Measurements from ENCODE around the gene SRD5A2.

The SRD5A2 gene

GRCh38 chr2:31580321-31581117, at the start of gene SRD5A2:
SRD5A2 (minus strand) TSS chr2:31580938; CDS start chr2:31580900, 38 bp downstream.
- Histone ChIP-seq H3K27me3 (ENCODE audit: control insufficient read depth, insufficient read depth, low read length) (no peaks in the 10 kb centered on the region), H3K36me3 (ENCODE audit: control insufficient read depth, insufficient read depth, low read length) (no peaks in the 10 kb centered on the region), H3K27ac (ENCODE audit: low read depth, low read length) (no peak within 1 kb of the TSS), H3K9ac (ENCODE audit: low read length) (no peak within 1 kb of the TSS), H3K4me3 (ENCODE audit: low read length) (no peak within 1 kb of the TSS), H3K4me1 (ENCODE audit: control insufficient read depth, insufficient read depth, low read length) (no peaks in the 10 kb centered on the region)

GRCh38 chr2:31606509-31606908, 25.8 kb upstream of the SRD5A2 start:
- Histone ChIP-seq H3K4me1 (ENCODE audit: control insufficient read depth, insufficient read depth, low read length) (no peaks in the 10 kb centered on the region), H3K36me3 (ENCODE audit: control insufficient read depth, insufficient read depth, low read length) (no peaks in the 10 kb centered on the region), H3K27ac (ENCODE audit: low read depth, low read length) (no peak overlapping the region), H3K27me3 (ENCODE audit: control insufficient read depth, insufficient read depth, low read length) (no peaks in the 10 kb centered on the region), H3K9ac (ENCODE audit: low read length) (no peak overlapping the region), H3K4me3 (ENCODE audit: low read length) (no peak overlapping the region)

DNA sequence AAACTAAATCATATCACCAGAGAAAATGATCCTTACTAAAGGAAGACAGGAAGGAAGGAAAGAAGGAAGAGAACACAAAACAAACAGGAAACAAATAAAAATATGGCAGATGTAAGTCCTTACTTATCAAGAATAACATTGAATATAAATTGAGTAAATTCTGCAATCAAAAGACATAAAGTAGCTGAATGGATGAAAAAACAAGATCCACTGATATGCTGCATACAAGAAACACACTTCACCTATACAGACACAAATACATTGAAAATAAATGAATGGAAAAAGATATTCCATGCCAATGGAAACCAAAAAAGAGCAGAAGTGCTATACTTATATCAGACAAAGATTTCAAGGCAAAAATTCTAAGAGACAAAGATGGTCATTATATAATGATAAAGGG, 18.0 kb upstream of the SRD5A2 start:
- no peaks in the 10 kb centered on the region for H3K4me1 ChIP-seq (ENCODE audit: control insufficient read depth, insufficient read depth, low read length)
- H3K27ac ChIP-seq (ENCODE audit: low read depth, low read length) = no peak overlapping the region
- no peaks in the 10 kb centered on the region for H3K36me3 ChIP-seq (ENCODE audit: control insufficient read depth, insufficient read depth, low read length)
- H3K9ac ChIP-seq (ENCODE audit: low read length) = no peak overlapping the region
- no peaks in the 10 kb centered on the region for H3K27me3 ChIP-seq (ENCODE audit: control insufficient read depth, insufficient read depth, low read length)
- no peak overlapping the region for H3K4me3 ChIP-seq (ENCODE audit: low read length)

- Histone ChIP-seq H3K9ac (ENCODE audit: low read length) (no peak overlapping the region), H3K27me3 (ENCODE audit: control insufficient read depth, insufficient read depth, low read length) (no peaks in the 10 kb centered on the region), H3K4me1 (ENCODE audit: control insufficient read depth, insufficient read depth, low read length) (no peaks in the 10 kb centered on the region), H3K4me3 (ENCODE audit: low read length) (no peak overlapping the region), H3K36me3 (ENCODE audit: control insufficient read depth, insufficient read depth, low read length) (no peaks in the 10 kb centered on the region), H3K27ac (ENCODE audit: low read depth, low read length) (no peak overlapping the region)
Observed at GRCh38 chr2:31586230-31586629, 5.5 kb upstream of the SRD5A2 start.

GRCh38 chr2:31581124-31581795, 522 bp upstream of the SRD5A2 start:
- no peak overlapping the region for H3K9ac ChIP-seq (ENCODE audit: low read length)
- H3K27ac ChIP-seq (ENCODE audit: low read depth, low read length) = no peak overlapping the region
- no peaks in the 10 kb centered on the region for H3K4me1 ChIP-seq (ENCODE audit: control insufficient read depth, insufficient read depth, low read length)
- no peak overlapping the region for H3K4me3 ChIP-seq (ENCODE audit: low read length)
- no peaks in the 10 kb centered on the region for H3K36me3 ChIP-seq (ENCODE audit: control insufficient read depth, insufficient read depth, low read length)
- no peaks in the 10 kb centered on the region for H3K27me3 ChIP-seq (ENCODE audit: control insufficient read depth, insufficient read depth, low read length)

GRCh38 chr2:31579996-31580320, 780 bp downstream of the SRD5A2 start:
- no peaks in the 10 kb centered on the region for H3K4me1 ChIP-seq (ENCODE audit: control insufficient read depth, insufficient read depth, low read length)
- no peak overlapping the region for H3K4me3 ChIP-seq (ENCODE audit: low read length)
- no peaks in the 10 kb centered on the region for H3K27me3 ChIP-seq (ENCODE audit: control insufficient read depth, insufficient read depth, low read length)

DNA sequence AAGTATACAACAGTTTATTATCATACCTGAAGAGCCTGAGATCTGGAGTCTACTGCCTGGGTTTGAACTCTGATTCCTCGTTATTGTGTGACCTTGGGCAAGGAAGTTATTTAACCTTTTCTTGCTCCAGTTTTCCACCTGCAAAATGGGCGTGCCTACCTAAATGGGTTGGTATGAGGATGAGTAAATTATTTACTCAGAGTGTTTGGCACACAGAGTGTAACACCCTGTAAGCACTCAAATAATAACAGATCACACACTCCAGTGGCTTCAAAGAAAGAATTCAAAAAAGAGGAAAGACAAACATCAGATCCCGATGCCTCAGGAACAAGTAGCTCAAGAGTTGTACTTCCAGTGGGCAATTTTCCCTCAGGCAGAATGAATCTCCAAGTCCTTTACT, 2.4 kb downstream of the SRD5A2 start:
- Histone ChIP-seq H3K4me3 (ENCODE audit: low read length) (no peak overlapping the region), H3K27ac (ENCODE audit: low read depth, low read length) (no peak overlapping the region), H3K36me3 (ENCODE audit: control insufficient read depth, insufficient read depth, low read length) (no peaks in the 10 kb centered on the region), H3K9ac (ENCODE audit: low read length) (no peak overlapping the region), H3K4me1 (ENCODE audit: control insufficient read depth, insufficient read depth, low read length) (no peaks in the 10 kb centered on the region), H3K27me3 (ENCODE audit: control insufficient read depth, insufficient read depth, low read length) (no peaks in the 10 kb centered on the region)

More at GRCh38 chr2:31579996-31580320, 780 bp downstream of the SRD5A2 start:
- no peaks in the 10 kb centered on the region for H3K36me3 ChIP-seq (ENCODE audit: control insufficient read depth, insufficient read depth, low read length)
- H3K27ac ChIP-seq (ENCODE audit: low read depth, low read length) = no peak overlapping the region
- no peak overlapping the region for H3K9ac ChIP-seq (ENCODE audit: low read length)

- Histone ChIP-seq H3K27ac (ENCODE audit: low read depth, low read length) (no peak overlapping the region), H3K36me3 (ENCODE audit: control insufficient read depth, insufficient read depth, low read length) (no peaks in the 10 kb centered on the region), H3K4me3 (ENCODE audit: low read length) (no peak overlapping the region), H3K4me1 (ENCODE audit: control insufficient read depth, insufficient read depth, low read length) (no peaks in the 10 kb centered on the region), H3K9ac (ENCODE audit: low read length) (no peak overlapping the region), H3K27me3 (ENCODE audit: control insufficient read depth, insufficient read depth, low read length) (no peaks in the 10 kb centered on the region)
Observed at GRCh38 chr2:31577143-31577542, 3.6 kb downstream of the SRD5A2 start.

DNA sequence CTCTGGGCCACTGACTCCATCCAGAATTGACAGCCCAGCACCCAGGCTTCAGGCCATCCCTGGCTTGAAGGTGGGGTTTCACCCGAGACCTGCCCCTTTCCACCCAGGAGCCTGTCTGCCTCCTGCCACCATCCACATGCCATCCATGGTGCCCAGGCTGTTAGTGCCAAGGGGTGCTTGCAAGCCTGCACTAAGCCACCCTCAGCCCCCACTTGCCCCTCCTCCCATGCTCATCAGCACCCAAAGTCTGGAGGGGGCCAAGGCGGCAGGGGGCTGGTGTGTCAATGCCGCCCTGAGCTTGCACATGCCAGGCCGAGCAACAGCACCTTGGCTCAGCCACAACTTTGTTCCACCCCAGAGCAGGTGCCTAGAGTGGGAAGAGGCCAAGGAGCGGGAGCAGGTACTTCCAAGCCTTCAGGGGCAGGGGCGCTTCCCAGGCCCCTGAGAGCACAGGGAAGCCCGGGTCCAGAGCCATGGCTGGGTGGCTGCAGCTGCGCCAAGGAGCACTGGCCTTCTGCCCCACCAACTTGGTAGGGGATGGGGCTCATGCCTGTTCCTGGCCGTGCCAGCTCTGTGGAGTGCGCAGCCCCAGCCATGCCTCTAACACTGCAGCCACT, 12.0 kb downstream of the SRD5A2 start:
- Histone ChIP-seq H3K27ac (ENCODE audit: low read depth, low read length) (no peak overlapping the region), H3K4me1 (ENCODE audit: control insufficient read depth, insufficient read depth, low read length) (no peaks in the 10 kb centered on the region)

DNA sequence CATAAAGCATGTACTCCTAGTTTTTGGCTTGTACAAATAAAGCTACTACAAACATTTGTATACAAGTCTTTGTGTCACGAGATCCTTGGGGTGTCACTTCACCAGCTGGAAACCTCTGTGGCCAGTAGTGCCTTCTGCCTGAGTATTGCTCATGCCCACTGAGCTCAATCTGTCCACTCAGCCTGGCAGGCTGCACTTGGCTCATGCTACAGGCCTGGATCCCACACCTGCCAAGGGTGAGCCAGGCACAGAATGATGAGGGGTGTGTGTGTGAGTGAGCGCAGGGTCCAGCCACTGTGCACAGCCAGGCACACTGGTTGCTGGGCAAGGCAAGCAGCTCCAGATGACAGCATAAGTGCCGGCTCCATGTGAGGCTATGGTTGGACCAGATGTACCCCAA, 13.1 kb downstream of the SRD5A2 start:
- no peaks in the 10 kb centered on the region for H3K4me1 ChIP-seq (ENCODE audit: control insufficient read depth, insufficient read depth, low read length)
- no peak overlapping the region for H3K4me3 ChIP-seq (ENCODE audit: low read length)
- no peaks in the 10 kb centered on the region for H3K36me3 ChIP-seq (ENCODE audit: control insufficient read depth, insufficient read depth, low read length)
- no peak overlapping the region for H3K9ac ChIP-seq (ENCODE audit: low read length)
- H3K27ac ChIP-seq (ENCODE audit: low read depth, low read length) = no peak overlapping the region
- no peaks in the 10 kb centered on the region for H3K27me3 ChIP-seq (ENCODE audit: control insufficient read depth, insufficient read depth, low read length)

More for the DNA sequence above, 12.0 kb downstream of the SRD5A2 start:
- no peaks in the 10 kb centered on the region for H3K27me3 ChIP-seq (ENCODE audit: control insufficient read depth, insufficient read depth, low read length)
- no peak overlapping the region for H3K4me3 ChIP-seq (ENCODE audit: low read length)
- no peaks in the 10 kb centered on the region for H3K36me3 ChIP-seq (ENCODE audit: control insufficient read depth, insufficient read depth, low read length)
- no peak overlapping the region for H3K9ac ChIP-seq (ENCODE audit: low read length)

- H3K36me3 ChIP-seq (ENCODE audit: control insufficient read depth, insufficient read depth, low read length) = no peaks in the 10 kb centered on the region
- no peaks in the 10 kb centered on the region for H3K4me1 ChIP-seq (ENCODE audit: control insufficient read depth, insufficient read depth, low read length)
- H3K4me3 ChIP-seq (ENCODE audit: low read length) = no peak overlapping the region
- no peak overlapping the region for H3K9ac ChIP-seq (ENCODE audit: low read length)
- H3K27ac ChIP-seq (ENCODE audit: low read depth, low read length) = no peak overlapping the region
- H3K27me3 ChIP-seq (ENCODE audit: control insufficient read depth, insufficient read depth, low read length) = no peaks in the 10 kb centered on the region
Observed at GRCh38 chr2:31563273-31563839, 17.4 kb downstream of the SRD5A2 start.

DNA sequence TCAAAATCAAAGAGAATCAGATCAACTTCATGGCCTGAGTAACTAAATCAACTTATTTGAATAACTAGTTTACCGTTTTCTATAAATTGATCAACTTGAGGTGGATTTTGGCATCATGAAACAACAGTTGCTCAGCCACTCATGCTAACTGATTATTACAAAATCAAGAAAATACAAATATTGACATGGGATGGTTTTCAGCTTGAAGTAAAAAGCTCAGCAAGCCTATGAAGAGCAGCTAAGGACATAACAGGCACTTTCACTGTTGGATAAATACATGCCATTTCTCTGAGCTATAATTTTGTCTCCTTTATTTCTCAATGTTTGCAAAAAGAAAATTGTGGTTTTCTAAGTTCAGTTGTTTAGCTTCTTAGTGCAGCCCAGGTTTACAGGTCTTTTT, 18.9 kb downstream of the SRD5A2 start:
- H3K36me3 ChIP-seq (ENCODE audit: control insufficient read depth, insufficient read depth, low read length) = no peaks in the 10 kb centered on the region
- no peak overlapping the region for H3K4me3 ChIP-seq (ENCODE audit: low read length)
- H3K4me1 ChIP-seq (ENCODE audit: control insufficient read depth, insufficient read depth, low read length) = no peaks in the 10 kb centered on the region
- no peak overlapping the region for H3K9ac ChIP-seq (ENCODE audit: low read length)
- H3K27me3 ChIP-seq (ENCODE audit: control insufficient read depth, insufficient read depth, low read length) = no peaks in the 10 kb centered on the region
- no peak overlapping the region for H3K27ac ChIP-seq (ENCODE audit: low read depth, low read length)

Data from rectal smooth muscle tissue (tissue), 1 donor.